Measurements from ENCODE around the gene COL23A1.
"Not testable (repeated sequence)": the region's sequence is repeated elsewhere in the genome, so short reads cannot be mapped to it uniquely, and the experiment has no call there.

Gene COL23A1

GRCh38 chr5:178230879-178231538 lies 359.2 kb downstream of the COL23A1 start:
- H3K4me3 Mint-ChIP-seq, result peak overlapping the region; percentile 91
- H3K4me1 Mint-ChIP-seq, result peaks cover 53% of the 10 kb centered on the region
- peak overlapping the region; percentile 87 for H3K27ac Mint-ChIP-seq
- H3K9me3 Mint-ChIP-seq, result no peaks in the 10 kb centered on the region
- H3K27me3 Mint-ChIP-seq, result no peaks in the 10 kb centered on the region
- H3K36me3 Mint-ChIP-seq, result peaks cover 20% of the 10 kb centered on the region

- H3K9me3 Mint-ChIP-seq, result no peaks in the 10 kb centered on the region
- no peaks in the 10 kb centered on the region for H3K27me3 Mint-ChIP-seq
- H3K4me1 Mint-ChIP-seq, result peaks cover 55% of the 10 kb centered on the region
- H3K4me3 Mint-ChIP-seq, result peak overlapping the region; percentile 91
- H3K27ac Mint-ChIP-seq, result no peak overlapping the region
- peaks cover 20% of the 10 kb centered on the region for H3K36me3 Mint-ChIP-seq
Observed at GRCh38 chr5:178229861-178230260, 360.3 kb downstream of the COL23A1 start.

GRCh38 chr5:178229111-178229510 lies 361.1 kb downstream of the COL23A1 start:
- H3K27ac Mint-ChIP-seq, result peak overlapping the region; percentile 87

DNA sequence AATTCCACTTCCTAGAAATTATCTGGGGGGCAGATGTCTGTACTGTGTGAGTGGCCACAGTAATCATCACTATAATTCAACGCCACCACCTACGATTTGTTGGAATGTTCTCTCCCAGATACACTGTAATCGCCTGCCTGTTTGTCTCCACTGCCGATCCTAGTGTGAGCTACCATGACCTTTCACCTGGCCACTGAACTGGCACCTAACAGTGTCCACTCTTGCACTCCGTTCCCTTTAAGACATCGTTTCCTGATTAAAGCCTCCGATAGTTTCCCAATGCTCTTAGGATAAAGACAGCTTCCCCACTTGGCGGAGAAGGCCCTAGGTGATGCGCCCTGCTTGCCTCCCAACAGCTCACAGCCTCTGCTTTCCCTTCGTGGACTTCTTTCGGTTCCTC lies 361.6 kb downstream of the COL23A1 start:
- H3K36me3 Mint-ChIP-seq, result peaks cover 20% of the 10 kb centered on the region
- no peak overlapping the region for H3K27ac Mint-ChIP-seq
- peaks cover 56% of the 10 kb centered on the region for H3K4me1 Mint-ChIP-seq
- no peaks in the 10 kb centered on the region for H3K27me3 Mint-ChIP-seq
- no peaks in the 10 kb centered on the region for H3K9me3 Mint-ChIP-seq
- H3K4me3 Mint-ChIP-seq, result no peak overlapping the region

More at GRCh38 chr5:178229111-178229510, 361.1 kb downstream of the COL23A1 start:
- H3K9me3 Mint-ChIP-seq, H3K27me3 Mint-ChIP-seq: not testable (repeated sequence)
- Mint-ChIP-seq H3K4me3 (peak overlapping the region; percentile 74), H3K4me1 (peaks cover 54% of the 10 kb centered on the region), H3K36me3 (peaks cover 20% of the 10 kb centered on the region)

DNA sequence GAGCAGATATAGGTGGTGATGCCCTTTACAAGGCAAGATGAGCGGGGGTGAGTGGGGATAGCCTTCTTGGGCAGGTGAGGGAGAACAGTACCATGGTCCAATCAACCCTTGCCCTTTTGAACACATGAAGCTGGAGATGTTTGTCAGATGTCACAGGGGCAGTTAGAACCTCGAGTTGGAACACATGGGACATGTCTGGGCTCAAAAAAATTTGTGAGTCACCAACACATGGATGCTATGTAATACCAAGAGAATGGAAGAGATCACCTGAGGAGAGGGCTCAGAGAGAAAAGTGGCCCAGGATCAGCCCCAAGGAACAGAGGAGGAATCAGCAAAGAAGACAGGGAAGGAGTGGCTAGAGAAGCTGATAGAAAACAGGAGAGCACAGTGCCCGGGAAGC lies 362.3 kb downstream of the COL23A1 start:
- no peaks in the 10 kb centered on the region for H3K9me3 Mint-ChIP-seq
- peaks cover 20% of the 10 kb centered on the region for H3K36me3 Mint-ChIP-seq
- H3K4me3 Mint-ChIP-seq, result peak overlapping the region; percentile 6
- H3K27me3 Mint-ChIP-seq, result no peaks in the 10 kb centered on the region
- H3K4me1 Mint-ChIP-seq, result peaks cover 59% of the 10 kb centered on the region
- H3K27ac Mint-ChIP-seq, result peak overlapping the region; percentile 31

DNA sequence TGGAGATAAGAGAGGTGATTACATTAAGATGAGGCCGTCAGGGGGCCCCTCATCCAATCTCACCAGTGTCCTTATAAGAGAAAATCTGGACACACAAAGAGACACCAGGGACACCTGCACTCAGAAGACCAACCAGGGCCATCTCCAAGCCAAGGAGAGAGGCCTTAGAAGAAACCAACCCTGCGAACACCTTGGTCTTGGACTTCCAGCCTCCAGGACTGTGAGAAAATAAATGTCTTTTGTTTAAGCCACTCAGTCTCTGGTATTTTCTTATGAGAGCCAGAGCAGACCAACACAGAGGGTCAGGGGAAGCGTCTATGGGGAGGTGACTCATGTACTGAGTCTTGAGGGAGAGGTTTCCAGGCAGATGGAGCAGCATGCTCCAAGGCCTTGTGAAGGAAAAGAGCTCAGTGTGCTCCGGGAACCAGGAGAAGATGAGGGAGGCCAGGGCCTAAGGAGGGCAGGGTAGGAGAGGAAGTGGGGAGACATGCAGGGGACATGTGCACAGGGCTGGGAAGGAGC lies 363.0 kb downstream of the COL23A1 start:
- H3K27ac Mint-ChIP-seq, result peak overlapping the region; percentile 68
- peak overlapping the region; percentile 15 for H3K4me3 Mint-ChIP-seq
- H3K9me3 Mint-ChIP-seq, result no peaks in the 10 kb centered on the region
- H3K4me1 Mint-ChIP-seq, result peaks cover 61% of the 10 kb centered on the region
- no peaks in the 10 kb centered on the region for H3K27me3 Mint-ChIP-seq
- peaks cover 20% of the 10 kb centered on the region for H3K36me3 Mint-ChIP-seq

- Mint-ChIP-seq H3K4me1 (peaks cover 66% of the 10 kb centered on the region), H3K4me3 (no peak overlapping the region), H3K27ac (no peak overlapping the region), H3K9me3 (no peaks in the 10 kb centered on the region), H3K27me3 (no peaks in the 10 kb centered on the region), H3K36me3 (peaks cover 18% of the 10 kb centered on the region)
Observed at GRCh38 chr5:178225174-178225573, 365.0 kb downstream of the COL23A1 start.

DNA sequence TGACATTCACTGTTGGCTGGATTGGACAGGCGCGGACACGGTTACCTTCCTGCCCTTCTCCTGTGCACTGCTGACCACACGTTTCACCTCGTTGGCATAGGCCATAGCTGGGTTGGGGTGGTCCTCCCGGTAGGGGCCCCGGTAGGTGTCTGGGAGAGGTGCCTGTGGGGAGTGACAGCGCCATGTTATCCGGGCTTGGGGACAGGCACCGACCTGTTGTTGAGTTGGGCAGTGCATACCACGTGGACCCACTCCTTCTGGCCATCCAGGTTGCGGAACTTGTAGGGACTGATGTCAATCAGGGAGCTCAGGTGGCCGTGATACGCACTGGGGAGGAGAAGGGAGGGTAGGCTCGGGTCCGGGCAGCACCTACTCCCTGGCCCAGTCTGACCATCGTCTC lies 365.8 kb downstream of the COL23A1 start:
- Mint-ChIP-seq H3K27ac (no peak overlapping the region), H3K4me3 (no peak overlapping the region), H3K36me3 (peaks cover 15% of the 10 kb centered on the region), H3K4me1 (peaks cover 58% of the 10 kb centered on the region), H3K27me3 (no peaks in the 10 kb centered on the region), H3K9me3 (no peaks in the 10 kb centered on the region)

DNA sequence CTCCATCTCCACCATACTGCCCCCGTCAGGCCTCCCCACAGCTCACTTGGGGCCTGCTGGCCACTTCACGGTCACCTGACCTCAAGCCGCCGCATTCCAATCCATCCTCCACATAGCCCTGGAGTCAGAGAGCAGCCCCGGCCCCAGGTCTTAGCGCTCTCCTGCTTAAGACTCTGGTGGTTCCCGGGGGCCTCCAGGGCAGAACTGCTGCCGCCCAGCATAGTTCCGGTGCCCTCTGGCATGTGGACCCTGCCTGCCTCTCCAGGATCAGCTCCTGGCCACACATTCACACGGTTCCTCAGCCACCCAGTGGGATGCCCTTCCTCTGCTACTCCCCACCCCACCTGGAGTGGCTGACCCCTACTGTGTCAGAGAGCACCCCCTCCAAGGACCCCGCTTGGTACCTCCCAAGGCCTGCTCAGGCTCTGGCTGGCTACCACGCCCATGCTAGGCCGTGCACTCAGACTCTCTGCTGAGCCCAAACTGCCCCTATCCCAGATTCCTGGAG lies 366.3 kb downstream of the COL23A1 start:
- Mint-ChIP-seq H3K4me1 (peaks cover 58% of the 10 kb centered on the region), H3K27me3 (no peaks in the 10 kb centered on the region), H3K9me3 (no peaks in the 10 kb centered on the region), H3K27ac (peak overlapping the region; percentile 30), H3K4me3 (no peak overlapping the region), H3K36me3 (peaks cover 15% of the 10 kb centered on the region)

DNA sequence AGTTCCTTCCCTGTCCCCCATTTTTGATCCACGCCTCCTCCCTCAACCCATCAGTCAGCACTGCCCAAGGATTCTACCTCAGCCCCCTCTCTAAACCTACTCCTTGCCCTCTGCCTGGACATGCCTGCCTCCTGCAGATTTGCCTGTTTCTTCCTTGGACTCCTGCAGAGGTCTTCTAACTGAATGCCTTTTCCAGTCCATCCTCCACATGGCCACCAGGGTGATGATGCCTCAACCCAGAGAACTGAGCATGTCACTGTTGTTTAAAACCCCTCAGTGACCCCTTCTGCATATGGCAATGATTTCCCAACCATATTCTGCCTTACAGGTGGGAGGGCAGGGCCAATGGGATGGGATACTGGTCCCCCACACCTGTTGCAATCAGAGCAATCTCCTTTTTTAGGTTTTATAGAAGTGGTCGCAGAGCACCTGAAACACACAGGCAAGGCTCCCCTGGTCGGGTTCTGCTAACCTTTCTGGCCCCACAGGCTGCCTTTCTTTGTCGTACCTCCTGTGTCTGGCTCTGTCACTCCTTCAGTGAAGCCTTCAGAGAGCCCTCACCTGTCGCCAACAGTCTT lies 366.9 kb downstream of the COL23A1 start:
- Mint-ChIP-seq H3K27me3 (no peaks in the 10 kb centered on the region), H3K36me3 (peaks cover 15% of the 10 kb centered on the region), H3K4me3 (no peak overlapping the region), H3K4me1 (peaks cover 54% of the 10 kb centered on the region), H3K9me3 (no peaks in the 10 kb centered on the region), H3K27ac (peak overlapping the region; percentile 30)

DNA sequence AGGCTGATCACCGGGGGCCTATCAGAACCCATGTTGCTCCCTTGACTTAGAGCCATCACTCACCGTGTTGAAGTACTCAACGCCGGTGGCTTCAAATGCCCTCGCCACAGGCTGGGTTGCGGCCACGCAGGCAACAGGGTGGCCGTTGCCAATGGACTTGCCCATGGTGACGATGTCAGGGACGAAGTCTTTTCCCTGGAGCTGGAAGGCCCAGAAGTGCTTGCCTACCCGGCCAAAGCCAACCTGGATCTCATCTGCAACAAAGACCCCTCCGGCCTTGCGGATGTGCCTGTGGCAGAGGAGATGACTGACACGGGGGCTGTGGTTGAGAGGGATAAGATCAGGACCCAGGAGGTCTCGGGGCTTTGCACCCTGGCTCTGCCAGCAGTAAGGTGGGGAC lies 367.9 kb downstream of the COL23A1 start:
- Mint-ChIP-seq H3K27me3 (no peaks in the 10 kb centered on the region), H3K4me1 (peaks cover 44% of the 10 kb centered on the region), H3K36me3 (peaks cover 7% of the 10 kb centered on the region), H3K4me3 (no peak overlapping the region), H3K9me3 (no peaks in the 10 kb centered on the region), H3K27ac (no peak overlapping the region)

GRCh38 chr5:178221853-178222252 lies 368.3 kb downstream of the COL23A1 start:
- H3K27ac Mint-ChIP-seq, result no peak overlapping the region
- no peak overlapping the region for H3K4me3 Mint-ChIP-seq
- H3K4me1 Mint-ChIP-seq, result peaks cover 41% of the 10 kb centered on the region
- peaks cover 6% of the 10 kb centered on the region for H3K36me3 Mint-ChIP-seq
- no peaks in the 10 kb centered on the region for H3K27me3 Mint-ChIP-seq
- no peaks in the 10 kb centered on the region for H3K9me3 Mint-ChIP-seq

GRCh38 chr5:178221282-178221681 lies 368.9 kb downstream of the COL23A1 start:
- H3K4me3 Mint-ChIP-seq, result no peak overlapping the region

DNA sequence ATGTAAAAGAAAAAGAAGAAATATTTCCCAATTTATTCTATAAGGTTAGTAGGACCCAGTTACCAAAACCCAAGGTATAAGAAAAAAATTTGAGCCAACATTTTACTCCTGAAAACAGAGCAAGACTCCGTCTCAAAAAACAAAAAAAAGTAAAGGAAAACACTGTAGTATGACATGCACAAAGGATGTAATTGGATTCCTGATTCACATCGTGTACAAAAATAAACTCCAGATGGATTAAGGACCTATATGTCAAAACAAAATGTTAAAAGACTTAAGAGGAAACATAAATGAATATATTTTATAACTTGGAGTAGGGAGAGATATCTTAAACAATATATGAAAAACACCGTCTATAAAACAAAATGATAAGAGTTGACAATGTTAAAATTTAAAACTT lies 371.4 kb downstream of the COL23A1 start:
- Mint-ChIP-seq H3K27ac (no peak overlapping the region), H3K4me3 (no peak overlapping the region), H3K9me3 (no peaks in the 10 kb centered on the region), H3K27me3 (no peaks in the 10 kb centered on the region), H3K4me1 (peaks cover 46% of the 10 kb centered on the region), H3K36me3 (peaks cover 10% of the 10 kb centered on the region)

More at GRCh38 chr5:178221282-178221681, 368.9 kb downstream of the COL23A1 start:
- H3K9me3 Mint-ChIP-seq, result no peaks in the 10 kb centered on the region
- H3K27me3 Mint-ChIP-seq, result no peaks in the 10 kb centered on the region
- H3K4me1 Mint-ChIP-seq, result peaks cover 44% of the 10 kb centered on the region
- peak overlapping the region; percentile 79 for H3K27ac Mint-ChIP-seq
- H3K36me3 Mint-ChIP-seq, result peaks cover 8% of the 10 kb centered on the region

DNA sequence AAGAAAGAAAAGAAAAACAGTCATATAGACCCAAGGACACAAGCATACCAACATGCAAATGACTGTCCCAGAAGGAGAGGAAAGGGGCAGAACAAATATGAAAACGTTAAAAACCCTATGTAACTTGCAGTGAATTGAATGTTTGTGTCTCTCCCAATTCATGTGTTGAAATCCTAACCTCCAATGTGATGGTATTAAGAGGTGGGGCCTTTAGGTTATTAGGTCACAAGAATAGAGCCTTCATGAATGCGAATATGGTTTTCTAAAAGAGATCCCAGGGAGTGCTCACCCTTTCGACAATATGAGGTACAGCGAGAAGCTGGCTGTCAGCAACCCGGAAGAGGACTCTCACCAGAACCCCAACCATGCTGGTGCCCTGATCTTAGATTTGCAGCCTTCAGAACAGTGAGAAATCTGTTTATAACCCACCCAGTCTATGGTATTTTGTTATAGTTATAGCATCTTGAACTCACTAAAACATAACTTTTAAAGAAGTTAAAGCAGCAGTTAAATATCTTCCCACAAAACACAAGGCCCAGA lies 371.9 kb downstream of the COL23A1 start:
- no peaks in the 10 kb centered on the region for H3K9me3 Mint-ChIP-seq
- H3K27ac Mint-ChIP-seq, result no peak overlapping the region
- H3K27me3 Mint-ChIP-seq, result no peaks in the 10 kb centered on the region
- H3K36me3 Mint-ChIP-seq, result peaks cover 12% of the 10 kb centered on the region
- H3K4me3 Mint-ChIP-seq, result no peak overlapping the region
- peaks cover 47% of the 10 kb centered on the region for H3K4me1 Mint-ChIP-seq

DNA sequence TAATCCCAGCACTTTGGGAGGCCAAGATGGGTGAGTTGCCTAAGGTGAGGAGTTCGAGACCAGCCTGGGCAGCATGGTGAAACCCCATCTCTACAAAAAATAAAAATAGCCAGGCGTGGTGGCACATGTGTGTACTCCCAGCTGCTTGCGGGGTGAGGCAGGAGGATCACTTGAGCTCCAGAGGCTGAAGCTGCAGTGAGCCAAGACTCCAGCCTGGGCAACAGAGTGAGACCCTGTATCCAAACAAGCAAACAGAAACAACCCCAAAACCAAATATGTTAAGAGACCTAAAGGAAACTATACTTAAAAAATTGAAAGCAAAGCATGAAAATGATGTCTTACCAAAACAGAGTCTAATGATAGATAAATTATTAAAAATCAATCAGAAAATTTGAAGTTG lies 373.4 kb downstream of the COL23A1 start:
- Mint-ChIP-seq H3K27ac (peak overlapping the region; percentile 41), H3K9me3 (no peaks in the 10 kb centered on the region), H3K4me3 (no peak overlapping the region), H3K36me3 (peaks cover 12% of the 10 kb centered on the region), H3K27me3 (no peaks in the 10 kb centered on the region), H3K4me1 (peaks cover 37% of the 10 kb centered on the region)
